H9 (cell line): ENCODE results near the gene PITRM1. TPM values are rescaled to one million over a fixed set of nuclear protein-coding genes. Genes with fewer than 3 reads are reported as not detected.

ENCODE experiments used
- DNase-seq: peaks from one replicate; pipeline ENCODE4 v3.0.0-alpha.2; 2017
- H2AFZ ChIP-seq: one replicate; pipeline ENCODE4 v1.6.1; 2013; ENCODE audit warnings: mild to moderate bottlenecking, low read length, control low read depth, moderate library complexity
- H2AK5ac ChIP-seq: 2 replicates; pipeline ENCODE4 v1.6.1; 2013; ENCODE audit warnings: low read length, control low read depth, mixed read lengths; ENCODE audit not compliant: insufficient read length
- H2BK120ac ChIP-seq: one replicate; pipeline ENCODE4 v1.6.1; 2013; ENCODE audit warnings: low read depth, mild to moderate bottlenecking, low read length, control low read depth, inconsistent platforms; ENCODE audit not compliant: poor library complexity, severe bottlenecking
- H2BK12ac ChIP-seq: 2 replicates; pipeline ENCODE4 v1.6.1; 2013; ENCODE audit warnings: low read length, control low read depth, mixed read lengths, low read depth; ENCODE audit not compliant: insufficient read length
- H2BK15ac ChIP-seq: 2 replicates; pipeline ENCODE4 v1.6.1; 2013; ENCODE audit warnings: low read depth, low read length, control low read depth
- H2BK20ac ChIP-seq: one replicate; pipeline ENCODE4 v1.6.1; 2013; ENCODE audit warnings: low read depth, mild to moderate bottlenecking, low read length, control low read depth, inconsistent platforms; ENCODE audit not compliant: poor library complexity, severe bottlenecking
- H2BK5ac ChIP-seq: 2 replicates; pipeline ENCODE4 v1.6.1; 2013; ENCODE audit warnings: low read length, control low read depth, mixed read lengths; ENCODE audit not compliant: insufficient read length
- H3K14ac ChIP-seq: 2 replicates; pipeline ENCODE4 v1.6.1; 2013; ENCODE audit warnings: low read length, control low read depth; ENCODE audit not compliant: insufficient read depth
- H3K18ac ChIP-seq: 2 replicates; pipeline ENCODE4 v1.6.1; 2013; ENCODE audit warnings: low read depth, mild to moderate bottlenecking, mixed read lengths, low read length, control low read depth; ENCODE audit not compliant: insufficient read length
- H3K23ac ChIP-seq: 2 replicates; pipeline ENCODE4 v1.6.1; 2013; ENCODE audit warnings: low read length, control low read depth, mixed read lengths, low read depth; ENCODE audit not compliant: insufficient read length
- H3K23me2 ChIP-seq: 2 replicates; pipeline ENCODE4 v1.6.1; 2013; ENCODE audit warnings: low read depth, mild to moderate bottlenecking, mixed read lengths, low read length, control low read depth; ENCODE audit not compliant: insufficient read length, poor library complexity, severe bottlenecking
- H3K27ac ChIP-seq: 2 replicates; pipeline ENCODE4 v1.5.1; 2013; ENCODE audit warnings: low read length, control low read depth, mixed read lengths, low read depth; ENCODE audit not compliant: insufficient read length
- H3K27me3 ChIP-seq: 2 replicates; pipeline ENCODE4 v1.6.1; 2013; ENCODE audit warnings: low read length, control low read depth, inconsistent platforms; ENCODE audit not compliant: insufficient read depth
- H3K4ac ChIP-seq: 2 replicates; pipeline ENCODE4 v1.6.1; 2013; ENCODE audit warnings: low read depth, mild to moderate bottlenecking, control low read depth, inconsistent platforms, low read length, moderate library complexity
- H3K4me1 ChIP-seq: 2 replicates; pipeline ENCODE4 v1.6.1; 2013; ENCODE audit warnings: low read length, control low read depth, inconsistent platforms; ENCODE audit not compliant: insufficient read depth
- H3K4me2 ChIP-seq: 2 replicates; pipeline ENCODE4 v1.6.1; 2013; ENCODE audit warnings: low read length, control low read depth, mixed read lengths; ENCODE audit not compliant: insufficient read length, insufficient read depth
- H3K56ac ChIP-seq: 2 replicates; pipeline ENCODE4 v1.6.1; 2013; ENCODE audit warnings: low read depth, mild to moderate bottlenecking, mixed read lengths, low read length, control low read depth; ENCODE audit not compliant: insufficient read length
- H3K79me1 ChIP-seq: 2 replicates; pipeline ENCODE4 v1.6.1; 2013; ENCODE audit warnings: low read depth, mild to moderate bottlenecking, moderate library complexity, low read length, control low read depth, inconsistent platforms; ENCODE audit not compliant: insufficient read depth, poor library complexity, severe bottlenecking
- H3K79me2 ChIP-seq: 2 replicates; pipeline ENCODE4 v1.6.1; 2013; ENCODE audit warnings: low read length, control low read depth, inconsistent platforms; ENCODE audit not compliant: insufficient read depth
- H3K9ac ChIP-seq: 2 replicates; pipeline ENCODE4 v1.6.1; 2013; ENCODE audit warnings: low read length, control low read depth, mixed read lengths; ENCODE audit not compliant: insufficient read length; ENCODE audit errors: extremely low read depth
- H3K9me3 ChIP-seq: one replicate; pipeline ENCODE4 v1.6.1; 2013; ENCODE audit warnings: low read depth, low read length, inconsistent platforms; ENCODE audit not compliant: control insufficient read depth
- H3T11ph ChIP-seq: one replicate; pipeline ENCODE4 v1.6.1; 2013; ENCODE audit warnings: mild to moderate bottlenecking, low read length, control low read depth, inconsistent platforms
- H4K20me1 ChIP-seq: one replicate; pipeline ENCODE4 v1.6.1; 2013; ENCODE audit not compliant: control insufficient read depth, insufficient read length, insufficient read depth
- H4K5ac ChIP-seq: 2 replicates; pipeline ENCODE4 v1.6.1; 2013; ENCODE audit warnings: low read depth, mild to moderate bottlenecking, mixed read lengths, low read length, control low read depth; ENCODE audit not compliant: insufficient read length
- H4K8ac ChIP-seq: replicated peaks from 2 replicates; pipeline ENCODE4 v1.6.1; 2013; ENCODE audit warnings: low read length, control low read depth, mixed read lengths, low read depth; ENCODE audit not compliant: insufficient read length
- H4K91ac ChIP-seq: 2 replicates; pipeline ENCODE4 v1.6.1; 2013; ENCODE audit warnings: low read depth, mild to moderate bottlenecking, moderate library complexity, mixed read lengths, low read length, control low read depth; ENCODE audit not compliant: insufficient read length
- H3K27ac Mint-ChIP-seq, 3 experiments: 2 replicates in 2 of 3; 3 replicates in 1 of 3; pipeline ENCODE4 v1.8.0; 2020 to 2021; ENCODE audit warnings: mixed read lengths in 3 of 3, mild to moderate bottlenecking in 1 of 3, moderate library complexity in 1 of 3
- H3K27me3 Mint-ChIP-seq: 2 replicates; pipeline ENCODE4 v1.8.0; 2021; ENCODE audit warnings: low read depth, mild to moderate bottlenecking, moderate library complexity, mixed read lengths
- H3K36me3 Mint-ChIP-seq, 3 experiments: 2 replicates in 2 of 3; 3 replicates in 1 of 3; pipeline ENCODE4 v1.8.0; 2020 to 2021; ENCODE audit warnings: low read depth in 3 of 3, mixed read lengths in 3 of 3; ENCODE audit not compliant: insufficient read depth in 1 of 3
- H3K4me1 Mint-ChIP-seq, 2 experiments: 2 replicates each; pipeline ENCODE4 v1.8.0; 2020; ENCODE audit warnings: mixed read lengths in 2 of 2
- H3K4me3 Mint-ChIP-seq, 2 experiments: 2 replicates in 1 of 2; 3 replicates in 1 of 2; pipeline ENCODE4 v1.8.0; 2020 to 2021; ENCODE audit warnings: mild to moderate bottlenecking in 2 of 2, mixed read lengths in 2 of 2, moderate library complexity in 1 of 2
- H3K9me3 Mint-ChIP-seq, 2 experiments: 2 replicates in 1 of 2; 3 replicates in 1 of 2; pipeline ENCODE4 v1.8.0; 2020; ENCODE audit warnings: mild to moderate bottlenecking in 2 of 2, mixed read lengths in 2 of 2, moderate library complexity in 1 of 2
- WGBS: extraction: QIAGEN DNeasy Blood & Tissue Kit; methylation state at CpG from one replicate; pipeline ENCODE4 v1.1.7; 2013; ENCODE audit warnings: missing lambda C conversion rate, low lambda C conversion rate, mixed read lengths; ENCODE audit not compliant: insufficient read length; ENCODE audit errors: extremely low coverage; 5-methylcytosine and 5-hydroxymethylcytosine counted together
- total RNA-seq: library from RNA; stranded (reverse); gene quantifications from 2 replicates; pipeline ENCODE4 v1.2.1, GENCODE V29; 2021
- TF ChIP-seq, protein P1 (sequence below): fragments of 200-600 bp; sonication (generic); conservative IDR thresholded peaks from 3 replicates; pipeline ENCODE4 v1.8.0; 2021; ENCODE audit warnings: antibody characterized with exemption, mild to moderate bottlenecking

Gene PITRM1
- total RNA-seq, 1 experiment from 2014 or later: 27.8 TPM

- H3K4me3 Mint-ChIP-seq: no peak overlapping the region
- H3K4me1 Mint-ChIP-seq: peaks cover 18 to 34% of the 10 kb centered on the region in 2 experiments
- Histone ChIP-seq H4K91ac (no peak overlapping the region), H3K4me2 (no peak overlapping the region), H3K9ac (no peak overlapping the region), H3K23ac (no peak overlapping the region), H2BK20ac (no peak overlapping the region), H2BK15ac (no peak overlapping the region), H3K79me1 (peaks cover 5% of the 10 kb centered on the region), H3K56ac (no peak overlapping the region), H4K20me1 (no peaks in the 10 kb centered on the region), H3K4ac (no peak overlapping the region), H3K23me2 (no peaks in the 10 kb centered on the region), H3K79me2 (peaks cover 3% of the 10 kb centered on the region; the same call in 1 of the 2 replicates), H2BK120ac (no peak overlapping the region), H3K14ac (no peak overlapping the region), H2AFZ (no peak overlapping the region), H3K18ac (no peak overlapping the region), H4K5ac (no peak overlapping the region), H3K4me1 (peaks cover under 1% of the 10 kb centered on the region; the same call in 1 of the 2 replicates), H3K27me3 (no peaks in the 10 kb centered on the region), H4K8ac (no peak overlapping the region), H3T11ph (no peak overlapping the region), H2BK12ac (no peak overlapping the region), H2AK5ac (no peak overlapping the region), H3K9me3 (no peaks in the 10 kb centered on the region), H2BK5ac (no peak overlapping the region), H3K27ac (no peak overlapping the region)
- H3K27me3 Mint-ChIP-seq: no peaks in the 10 kb centered on the region; the same call in 1 of the 2 replicates
- WGBS: 100% methylated on average over 3 of the region's 22 CpGs
- TF ChIP-seq, protein P1, sequence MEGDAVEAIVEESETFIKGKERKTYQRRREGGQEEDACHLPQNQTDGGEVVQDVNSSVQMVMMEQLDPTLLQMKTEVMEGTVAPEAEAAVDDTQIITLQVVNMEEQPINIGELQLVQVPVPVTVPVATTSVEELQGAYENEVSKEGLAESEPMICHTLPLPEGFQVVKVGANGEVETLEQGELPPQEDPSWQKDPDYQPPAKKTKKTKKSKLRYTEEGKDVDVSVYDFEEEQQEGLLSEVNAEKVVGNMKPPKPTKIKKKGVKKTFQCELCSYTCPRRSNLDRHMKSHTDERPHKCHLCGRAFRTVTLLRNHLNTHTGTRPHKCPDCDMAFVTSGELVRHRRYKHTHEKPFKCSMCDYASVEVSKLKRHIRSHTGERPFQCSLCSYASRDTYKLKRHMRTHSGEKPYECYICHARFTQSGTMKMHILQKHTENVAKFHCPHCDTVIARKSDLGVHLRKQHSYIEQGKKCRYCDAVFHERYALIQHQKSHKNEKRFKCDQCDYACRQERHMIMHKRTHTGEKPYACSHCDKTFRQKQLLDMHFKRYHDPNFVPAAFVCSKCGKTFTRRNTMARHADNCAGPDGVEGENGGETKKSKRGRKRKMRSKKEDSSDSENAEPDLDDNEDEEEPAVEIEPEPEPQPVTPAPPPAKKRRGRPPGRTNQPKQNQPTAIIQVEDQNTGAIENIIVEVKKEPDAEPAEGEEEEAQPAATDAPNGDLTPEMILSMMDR: no peak
- H3K27ac Mint-ChIP-seq: peak overlapping the region in 2 of 3 experiments; percentile 20 to 25; a peak in 5 of 7 replicates
- no peak for DNase-seq
- H3K9me3 Mint-ChIP-seq: no peaks in the 10 kb centered on the region
- peaks cover 33 to 53% (median 52%) of the 10 kb centered on the region in 3 experiments for H3K36me3 Mint-ChIP-seq
Observed at GRCh38 chr10:3099291-3100092, 73.1 kb downstream of the PITRM1 start.
